Heart right ventricle (tissue), 16 donors: ENCODE results near the gene TMEM31. TPM values are rescaled to one million over a fixed set of nuclear protein-coding genes. Genes with fewer than 3 reads are reported as not detected.
A peak's percentile ranks its signal among the peaks of the same experiment; 100 is the strongest.

Source experiments
- ATAC-seq, 8 donors: fragments of 200-7000 bp; cut with Tn5 transposase; one replicate each; pipeline ENCODE4 v1.9.1; 2020; ENCODE audit warnings: mild to moderate bottlenecking in 8 of 8, moderate library complexity in 8 of 8, moderate number of reproducible peaks in 1 of 8
- DNase-seq, 2 donors: peaks; one replicate each; pipeline ENCODE4 v3.0.0-alpha.2; 2020
- H3K27ac ChIP-seq, 10 donors: fragments of 200-600 bp; sonication (generic) in 2 of 10; one replicate each; pipeline versions ENCODE4 v1.5.0 to v1.8.0; 2020 to 2022; ENCODE audit warnings: mild to moderate bottlenecking in 3 of 10
- H3K27me3 ChIP-seq, 7 donors: fragments of 200-600 bp; one replicate each; pipeline ENCODE4 v1.8.0; 2021 to 2022; ENCODE audit warnings: mild to moderate bottlenecking in 2 of 7
- H3K36me3 ChIP-seq, 9 donors: fragments of 200-600 bp; sonication (generic) in 1 of 9; one replicate each; pipeline versions ENCODE4 v1.5.0 to v1.8.0; 2020 to 2022; ENCODE audit warnings: mild to moderate bottlenecking in 2 of 9
- H3K4me1 ChIP-seq, 9 donors: fragments of 200-600 bp; sonication (generic) in 1 of 9; one replicate each; pipeline versions ENCODE4 v1.5.0 to v1.8.0; 2020 to 2022; ENCODE audit warnings: mild to moderate bottlenecking in 4 of 9
- H3K4me3 ChIP-seq, 10 donors: fragments of 200-600 bp; sonication (generic) in 2 of 10; one replicate each; pipeline versions ENCODE4 v1.5.0 to v1.8.0; 2020 to 2022; ENCODE audit warnings: mild to moderate bottlenecking in 7 of 10, moderate library complexity in 2 of 10
- H3K9me3 ChIP-seq, 11 donors: fragments of 200-600 bp in 10 of 11; sonication (generic) in 2 of 11; one replicate each; pipeline versions ENCODE4 v1.5.0 to v1.8.0; 2013 to 2022; ENCODE audit warnings: mild to moderate bottlenecking in 2 of 11, control low read depth in 1 of 11, moderate library complexity in 1 of 11
- CTCF ChIP-seq, 9 donors: fragments of 200-600 bp; sonication (generic) in 2 of 9; IDR thresholded peaks; one replicate each; pipeline versions ENCODE4 v1.5.0 to v1.8.0; 2021 to 2022; ENCODE audit warnings: antibody characterized with exemption in 9 of 9, mild to moderate bottlenecking in 5 of 9, moderate library complexity in 1 of 9
- WGBS, 2 donors: extraction: QIAGEN DNeasy Blood & Tissue Kit; methylation state at CpG; one replicate each; pipeline ENCODE4 v1.1.7; 2013; ENCODE audit warnings: inconsistent platforms in 1 of 2; 5-methylcytosine and 5-hydroxymethylcytosine counted together
- intact Hi-C, 10 donors: fragments of 100-400 bp; cut with DNase I; formaldehyde crosslinking; loops; one replicate each; pipeline versions ENCODE4 v1.11.1 to v1.14.2; 2022
- polyA plus RNA-seq, 2 donors: library from polyadenylated mRNA; stranded (reverse); fragments of 200-250 nt; gene quantifications; one replicate each; pipeline ENCODE4 v1.2.3, GENCODE V29; 2013
- total RNA-seq, 10 donors: library from RNA; stranded (reverse); fragmentation: NEBNext Ultra II Directional in 3 of 10; extraction: Animal tissue kit (Norgen Biotek cat#: 25700) in 3 of 10; gene quantifications; one replicate each; pipeline versions ENCODE4 v1.2.1 to v1.2.4, GENCODE V29; 2021 to 2023
- donor health status: Arrhythmogenic right ventricular cardiomyopathy.
- donor health status: ischemic (EF 13 %, LVEDD 7.1; RV severe dilation, severe dysfunction).
- donor health status: healthy with polysubstance abuse.
- donor health status: DM: no; HTN: yes; CAD: no.
- donor health status: DM: no; HTN: no; CAD: no.
- donor health status: ischemic (EF 25% LVEDD 6.9; RV normal size, moderate dysfunction).
- donor health status: ischemic (EF 25% LVEDD 5.7; RV mildly dilated, moderate dysfunction).
- donor health status: healthy.
- donor health status: DM: yes; HTN: yes; CAD: no.
- donor health status: Ischemic cardiomyopathy.
- donor health status: ischemic (EF 35%, LVEDD 5.7; RV mildly dilated, moderate dysfunction).
- donor health status: nonischemic (EF 11% LVEDD 7.7; RV severe dilation, severe dysfunction).
- donor health status: DM: yes; HTN: yes; CAD: no.
- donor health status: PGD.
- donor health status: ischemic (EF 29% LVEDD 5.4; RV normal size, mild dysfunction).
- donor health status: nonischemic (EF 23%, LVEDD 6.1; RV moderate dilation, normal function).

TMEM31 gene
- total and polyA plus RNA-seq, 12 donors, result 0.07 to 0.42 TPM; not detected in 10

GRCh38 chrX:103730147-103730795, 19.6 kb downstream of the TMEM31 start:
- H3K4me3 ChIP-seq, result no peak overlapping the region
- H3K27me3 ChIP-seq, result peaks cover 0 to 70% (median 0%) of the 10 kb centered on the region in 7 donors
- no peaks in the 10 kb centered on the region for H3K9me3 ChIP-seq
- ATAC-seq (peak in 4 of 8 donors; percentile 15 to 43 (median 39)), DNase-seq (no peak)
- peaks cover 0 to 20% (median 10%) of the 10 kb centered on the region in 9 donors for H3K4me1 ChIP-seq
- H3K36me3 ChIP-seq, result no peaks in the 10 kb centered on the region
- H3K27ac ChIP-seq, result peak overlapping the region in 6 of 10 donors; percentile 28 to 79 (median 64)
- intact Hi-C loops, result loop anchor here in 1 of 10 donors (10.0 kb wide), 1 partner anchor 85 kb away; no protein-coding TSS in a partner anchor
- no peak for TF ChIP-seq CTCF (IDR thresholded peaks at IDR 0.05)
- WGBS, 2 donors, result 46 to 47% methylated on average over 3 of the region's 3 CpGs

GRCh38 chrX:103730796-103731493, 20.2 kb downstream of the TMEM31 start:
- Histone ChIP-seq H3K27ac (peak overlapping the region in 9 of 10 donors; percentile 22 to 79 (median 57)), H3K9me3 (no peaks in the 10 kb centered on the region), H3K4me3 (no peak overlapping the region), H3K27me3 (peaks cover 0 to 64% (median 0%) of the 10 kb centered on the region in 7 donors), H3K4me1 (peaks cover 0 to 20% (median 10%) of the 10 kb centered on the region in 9 donors), H3K36me3 (no peaks in the 10 kb centered on the region)
- TF ChIP-seq CTCF (IDR thresholded peaks at IDR 0.05), result no peak
- ATAC-seq (peak in 7 of 8 donors; percentile 84 to 93 (median 88)), DNase-seq (peak in 1 of 2 donors; percentile 48)
- 25 to 41% methylated on average over 7 to 8 of the region's 8 CpGs for WGBS, 2 donors
- intact Hi-C loops, result loop anchor here in 1 of 10 donors (10.0 kb wide), 1 partner anchor 84 kb away; no protein-coding TSS in a partner anchor

- peaks cover 0 to 58% (median 0%) of the 10 kb centered on the region in 7 donors for H3K27me3 ChIP-seq
- H3K4me3 ChIP-seq, result no peak overlapping the region
- no peak for ATAC-seq
These were observed 22.3 kb downstream of the TMEM31 start for GRCh38 chrX:103733017-103733416.

More at GRCh38 chrX:103733017-103733416, 22.3 kb downstream of the TMEM31 start:
- no peak for DNase-seq
- Histone ChIP-seq H3K27ac (no peak overlapping the region), H3K36me3 (no peaks in the 10 kb centered on the region), H3K9me3 (no peaks in the 10 kb centered on the region), H3K4me1 (peaks cover 0 to 20% (median 10%) of the 10 kb centered on the region in 9 donors)
- no peak for TF ChIP-seq CTCF (IDR thresholded peaks at IDR 0.05)
- WGBS, 2 donors, result 95 to 100% methylated on average over 1 of the region's 1 CpG
- intact Hi-C loops, result loop anchor here in 1 of 10 donors (10.0 kb wide), 1 partner anchor 82 kb away; no protein-coding TSS in a partner anchor
